HepG2 (cell line): ENCODE measurements around the gene DNASE2. TPM values are rescaled to one million over a fixed set of nuclear protein-coding genes. Genes with fewer than 3 reads are reported as not detected.

Experiments used
- AGO1 ChIP-seq: fragments of 200-400 bp; formaldehyde crosslinking; IDR thresholded peaks from 2 replicates; pipeline ENCODE4 v1.6.1; 2017; ENCODE audit warnings: mild to moderate bottlenecking, low read depth, low read length, moderate library complexity; ENCODE audit not compliant: poor library complexity, severe bottlenecking
- CCDC6 ChIP-seq: sonication (generic); formaldehyde crosslinking; IDR thresholded peaks from 2 replicates; pipeline ENCODE4 v1.8.1; 2022; ENCODE audit warnings: mild to moderate bottlenecking, missing genetic modification reagents, moderate library complexity
- CREBL2 ChIP-seq: sonication (generic); formaldehyde crosslinking; IDR thresholded peaks from 2 replicates; pipeline ENCODE4 v1.8.1; 2023; ENCODE audit warnings: missing genetic modification reagents, mild to moderate bottlenecking, borderline replicate concordance
- EHMT2 ChIP-seq: fragments of 200-600 bp; sonication (generic); IDR thresholded peaks from 2 replicates; pipeline ENCODE4 v1.7.0; 2017; ENCODE audit warnings: antibody characterized with exemption, low read depth, low read length, borderline replicate concordance
- HBP1 ChIP-seq: IDR thresholded peaks from 2 replicates; pipeline ENCODE4 v1.6.1; 2016; ENCODE audit warnings: low read depth, control low read depth
- HDAC6 ChIP-seq: fragments of 200-600 bp; sonication (generic); IDR thresholded peaks from 2 replicates; pipeline ENCODE4 v1.7.0; 2017; ENCODE audit warnings: mild to moderate bottlenecking, antibody characterized with exemption, low read length, low read depth
- HNRNPK ChIP-seq: fragments of 200-400 bp; formaldehyde crosslinking; IDR thresholded peaks from 2 replicates; pipeline ENCODE4 v1.6.1; 2018; ENCODE audit warnings: low read length, low read depth, moderate library complexity, mild to moderate bottlenecking; ENCODE audit not compliant: poor library complexity, severe bottlenecking
- MED1 ChIP-seq: sonication (generic); formaldehyde crosslinking; IDR thresholded peaks from 2 replicates; pipeline ENCODE4 v1.4.0; 2020; ENCODE audit warnings: missing genetic modification reagents
- MEIS1 ChIP-seq: sonication (generic); formaldehyde crosslinking; IDR thresholded peaks from 2 replicates; pipeline ENCODE4 v1.9.0; 2021; ENCODE audit warnings: mild to moderate bottlenecking, missing genetic modification reagents, moderate library complexity, borderline replicate concordance
- MXD3 ChIP-seq: IDR thresholded peaks from 2 replicates; pipeline ENCODE4 v1.6.1; 2016; ENCODE audit warnings: mild to moderate bottlenecking, missing biosample characterization, missing genetic modification reagents
- NR2F1 ChIP-seq, 2 experiments: fragments of 450-650 bp in 1 of 2; formaldehyde crosslinking in 1 of 2; IDR thresholded peaks; 2 replicates each; pipeline versions ENCODE4 v1.5.0 to v1.6.1; 2016 to 2020; ENCODE audit warnings: mild to moderate bottlenecking in 1 of 2, missing compliant biosample characterization in 1 of 2, missing genetic modification reagents in 1 of 2, moderate library complexity in 1 of 2
- PRMT3 ChIP-seq: sonication (generic); formaldehyde crosslinking; IDR thresholded peaks from 2 replicates; pipeline ENCODE4 v1.8.1; 2022; ENCODE audit warnings: low read depth, mild to moderate bottlenecking, moderate library complexity, missing genetic modification reagents, borderline replicate concordance
- RBM22 ChIP-seq: fragments of 200-400 bp; formaldehyde crosslinking; optimal IDR thresholded peaks from 2 replicates; pipeline ENCODE3; 2017; ENCODE audit warnings: mild to moderate bottlenecking, low read length, moderate library complexity
- SMARCC2 ChIP-seq: fragments of 450-650 bp; IDR thresholded peaks from 2 replicates; pipeline ENCODE4 v1.6.1; 2017; ENCODE audit warnings: antibody characterized with exemption, mild to moderate bottlenecking
- SMARCE1 ChIP-seq: fragments of 450-650 bp; IDR thresholded peaks from 2 replicates; pipeline ENCODE4 v1.6.1; 2017; ENCODE audit warnings: borderline replicate concordance
- SP1 ChIP-seq, 2 experiments: fragments of 450-650 bp in 1 of 2; sonication (generic) in 1 of 2; formaldehyde crosslinking in 1 of 2; IDR thresholded peaks; 2 replicates each; pipeline versions ENCODE4 v1.4.0 to v1.6.1; 2016 to 2020; ENCODE audit warnings: missing genetic modification reagents in 1 of 2
- TOE1 ChIP-seq: sonication (generic); formaldehyde crosslinking; IDR thresholded peaks from 2 replicates; pipeline ENCODE4 v1.4.0; 2020; ENCODE audit warnings: mild to moderate bottlenecking, missing genetic modification reagents
- ZBTB3 ChIP-seq: sonication (generic); formaldehyde crosslinking; IDR thresholded peaks from 2 replicates; pipeline ENCODE4 v1.4.0; 2020; ENCODE audit warnings: low read depth, mild to moderate bottlenecking, moderate library complexity, missing genetic modification reagents, borderline replicate concordance
- ZFP36 ChIP-seq: fragments of 150-350 bp; IDR thresholded peaks from 2 replicates; pipeline ENCODE4 v1.6.1; 2018; ENCODE audit warnings: borderline replicate concordance, low read length, low read depth; ENCODE audit not compliant: partially characterized antibody
- ZFP41 ChIP-seq: sonication (generic); formaldehyde crosslinking; IDR thresholded peaks from 2 replicates; pipeline ENCODE4 v1.4.0; 2020; ENCODE audit warnings: mild to moderate bottlenecking, missing genetic modification reagents, borderline replicate concordance
- ZNF280B ChIP-seq: sonication (generic); formaldehyde crosslinking; IDR thresholded peaks from 2 replicates; pipeline ENCODE4 v1.5.0; 2020; ENCODE audit warnings: missing genetic modification reagents, mild to moderate bottlenecking, borderline replicate concordance
- ZNF337 ChIP-seq: sonication (generic); formaldehyde crosslinking; IDR thresholded peaks from 2 replicates; pipeline ENCODE4 v1.5.1; 2020; ENCODE audit warnings: missing genetic modification reagents, low read depth, mild to moderate bottlenecking, borderline replicate concordance
- ZNF766 ChIP-seq: sonication (generic); formaldehyde crosslinking; IDR thresholded peaks from 2 replicates; pipeline ENCODE4 v1.5.0; 2020; ENCODE audit warnings: missing genetic modification reagents, borderline replicate concordance
- ZSCAN22 ChIP-seq: sonication (generic); formaldehyde crosslinking; IDR thresholded peaks from 2 replicates; pipeline ENCODE4 v1.4.0; 2020; ENCODE audit warnings: mild to moderate bottlenecking, missing genetic modification reagents
- polyA plus RNA-seq, 8 experiments: library from polyadenylated mRNA; depleted of rRNA in 3 of 8; stranded (reverse) in 7 of 8; unstranded in 1 of 8; fragments of >200 nt; fragmentation: Illumina TruSeq in 4 of 8; extraction: Trizol in 4 of 8; gene quantifications; 2 replicates each; pipeline versions ENCODE4 v1.2.1 to v1.2.3, GENCODE V29; 2011 to 2016; ENCODE audit warnings: low read depth in 4 of 8, missing spikeins in 1 of 8, mixed read lengths in 1 of 8; ENCODE audit not compliant: insufficient read depth in 1 of 8
- total RNA-seq, 5 experiments: library from RNA; depleted of rRNA; stranded (reverse); fragments of >200 nt; fragmentation: Illumina TruSeq; extraction: Trizol; gene quantifications; 2 replicates each; pipeline ENCODE4 v1.2.3, GENCODE V29; 2016; ENCODE audit warnings: low read depth in 1 of 5

The DNASE2 gene
- total and polyA plus RNA-seq, 2 of the 13 experiments (the other 11 are each of a cell fraction or from before 2014, with no cell fraction given): 7.5 to 16.2 TPM

GRCh38 chr19:12847159-12848139, 33.8 kb downstream of the DNASE2 start (continued):
- TF ChIP-seq SP1 (IDR thresholded peaks at IDR 0.05) (no peak), SP1 (CRISPR knock-in tag; IDR thresholded peaks at IDR 0.05) (0 out of 2 replicates have a peak, but pooled peaks have one; percentile 24), TOE1 (no peak), MXD3 (CRISPR knock-in tag) (0 out of 2 replicates have a peak, but pooled peaks have one; percentile 13), HDAC6 (no peak), CREBL2 (no peak), CCDC6 (CRISPR knock-in tag) (no peak), ZNF280B (CRISPR knock-in tag) (no peak), NR2F1 (CRISPR knock-in tag; IDR thresholded peaks at IDR 0.05) (no peak), ZFP36 (no peak), AGO1 (peak; percentile 85), EHMT2 (no peak), ZNF766 (CRISPR knock-in tag) (no peak), ZNF337 (CRISPR knock-in tag) (no peak), HNRNPK (no peak), ZSCAN22 (CRISPR knock-in tag) (no peak), ZFP41 (CRISPR knock-in tag) (no peak), SMARCC2 (no peak), PRMT3 (CRISPR knock-in tag) (no peak), HBP1 (CRISPR knock-in tag) (peak; percentile 60; the same call in 1 of the 2 replicates), MED1 (CRISPR knock-in tag) (no peak), MEIS1 (peak; percentile 71; the same call in 1 of the 2 replicates), SMARCE1 (no peak), ZBTB3 (CRISPR knock-in tag) (no peak), RBM22 (no peak)
